H1 (cell line): ENCODE results near the gene LOX. TPM values are rescaled to one million over a fixed set of nuclear protein-coding genes. Genes with fewer than 3 reads are reported as not detected.

ENCODE experiments used
- CTCF ChIA-PET: fragments of 300-600 bp; sonication (Branson Sonifier 250); formaldehyde crosslinking; loops from one replicate; lab custom pipeline; 2021; ENCODE audit not compliant: partially characterized antibody; lab: Charles Lee
- POLR2A ChIA-PET: fragments of 300-600 bp; sonication (Branson Sonifier 250); formaldehyde crosslinking; loops from one replicate; lab custom pipeline; 2021; ENCODE audit warnings: inconsistent platforms; ENCODE audit not compliant: partially characterized antibody; lab: Charles Lee
- DNase-seq, 2 experiments: peaks; one replicate each; pipeline versions ENCODE4 v3.0.0 to v3.0.0-alpha.2; 2010 to 2022; ENCODE audit warnings: low spot score in 2 of 2, low read depth in 1 of 2, mixed read lengths in 1 of 2
- FAIRE-seq: peaks from 2 replicates; lab custom pipeline; 2011; peaks lifted over from hg19 to GRCh38; lab: Jason Lieb, UNC
- H2AFZ ChIP-seq: 2 replicates; pipeline ENCODE4 v1.8.1; 2012; ENCODE audit warnings: low read length, inconsistent platforms
- H2AK5ac ChIP-seq: 2 replicates; pipeline ENCODE4 v1.6.1; 2013; ENCODE audit warnings: low read depth, low read length
- H2BK120ac ChIP-seq: replicated peaks from 2 replicates; pipeline ENCODE3; 2013; ENCODE audit warnings: low read depth, low read length, inconsistent platforms
- H2BK12ac ChIP-seq: 2 replicates; pipeline ENCODE4 v1.6.1; 2013; ENCODE audit warnings: low read depth, low read length
- H2BK15ac ChIP-seq: 2 replicates; pipeline ENCODE4 v1.6.1; 2013; ENCODE audit warnings: low read length
- H2BK20ac ChIP-seq: 2 replicates; pipeline ENCODE4 v1.6.1; 2013; ENCODE audit warnings: low read length
- H2BK5ac ChIP-seq: 2 replicates; pipeline ENCODE4 v1.6.1; 2013; ENCODE audit warnings: low read depth, low read length
- H3K14ac ChIP-seq: 2 replicates; pipeline ENCODE4 v1.6.1; 2013; ENCODE audit warnings: inconsistent platforms; ENCODE audit not compliant: insufficient read length
- H3K18ac ChIP-seq: 2 replicates; pipeline ENCODE4 v1.6.1; 2013; ENCODE audit warnings: low read length; ENCODE audit errors: extremely low read depth
- H3K23ac ChIP-seq: 2 replicates; pipeline ENCODE4 v1.6.1; 2013; ENCODE audit warnings: inconsistent platforms; ENCODE audit not compliant: insufficient read length
- H3K23me2 ChIP-seq: 2 replicates; pipeline ENCODE4 v1.6.1; 2013; ENCODE audit warnings: low read depth, low read length
- H3K27ac ChIP-seq: 2 replicates; pipeline ENCODE4 v1.6.1; 2011; ENCODE audit warnings: low read depth, low read length, inconsistent platforms
- H3K27me3 ChIP-seq, 4 experiments: replicated peaks in 1 of 4; 1 replicate in 1 of 4; 2 replicates in 3 of 4; pipeline versions ENCODE4 v1.6.1 to v1.8.1; 2011 to 2013; ENCODE audit warnings: low read length in 3 of 4, mild to moderate bottlenecking in 3 of 4, inconsistent platforms in 2 of 4, mixed read lengths in 2 of 4, moderate library complexity in 1 of 4; ENCODE audit not compliant: control insufficient read depth in 3 of 4, insufficient read depth in 3 of 4; ENCODE audit errors: extremely low read depth in 1 of 4
- H3K36me3 ChIP-seq, 4 experiments: 2 replicates each; pipeline versions ENCODE4 v1.6.1 to v1.8.1; 2011 to 2013; ENCODE audit warnings: mild to moderate bottlenecking in 4 of 4, low read length in 3 of 4, moderate library complexity in 2 of 4, control low read depth in 1 of 4, inconsistent platforms in 1 of 4; ENCODE audit not compliant: insufficient read depth in 4 of 4, control insufficient read depth in 2 of 4
- H3K4ac ChIP-seq: replicated peaks from 2 replicates; pipeline ENCODE3; 2013; ENCODE audit warnings: low read length, low read depth, mixed read lengths, inconsistent platforms; ENCODE audit not compliant: insufficient read length
- H3K4me1 ChIP-seq, 4 experiments: replicated peaks in 1 of 4; 1 replicate in 1 of 4; 2 replicates in 3 of 4; pipeline versions ENCODE4 v1.6.1 to v1.8.1; 2011 to 2013; ENCODE audit warnings: low read length in 3 of 4, inconsistent platforms in 2 of 4, mixed read lengths in 1 of 4; ENCODE audit not compliant: insufficient read depth in 4 of 4, control insufficient read depth in 3 of 4
- H3K4me2 ChIP-seq, 2 experiments: 2 replicates each; pipeline versions ENCODE4 v1.6.1 to v1.8.1; 2011 to 2013; ENCODE audit warnings: low read depth in 2 of 2, low read length in 2 of 2, control low read depth in 1 of 2, inconsistent platforms in 1 of 2, mild to moderate bottlenecking in 1 of 2; ENCODE audit not compliant: insufficient read depth in 1 of 2
- H3K4me3 ChIP-seq, 4 experiments: fragments of 200-600, 300-600 bp in 1 of 4; sonication (generic), shearing (Covaris generic), sonication (Bioruptor Twin) in 1 of 4; 2 replicates each; pipeline versions ENCODE4 v1.5.1 to v1.8.1; 2011 to 2016; ENCODE audit warnings: low read length in 4 of 4, low read depth in 3 of 4, control low read depth in 2 of 4, inconsistent platforms in 2 of 4, mild to moderate bottlenecking in 2 of 4, mixed read lengths in 1 of 4, moderate library complexity in 1 of 4; ENCODE audit not compliant: insufficient read depth in 2 of 4; ENCODE audit errors: extremely low read depth in 1 of 4
- H3K56ac ChIP-seq: replicated peaks from 2 replicates; pipeline ENCODE3; 2013; ENCODE audit warnings: low read depth, mild to moderate bottlenecking, mixed read lengths, low read length, inconsistent platforms; ENCODE audit not compliant: insufficient read length
- H3K79me1 ChIP-seq: 2 replicates; pipeline ENCODE4 v1.6.1; 2013; ENCODE audit warnings: low read depth, low read length, control low read depth
- H3K79me2 ChIP-seq, 2 experiments: 2 replicates each; pipeline versions ENCODE4 v1.6.1 to v1.8.1; 2012 to 2013; ENCODE audit warnings: low read length in 2 of 2, mild to moderate bottlenecking in 2 of 2, inconsistent platforms in 1 of 2; ENCODE audit not compliant: insufficient read depth in 2 of 2, control insufficient read depth in 1 of 2
- H3K9ac ChIP-seq, 4 experiments: replicated peaks in 1 of 4; 1 replicate in 1 of 4; 2 replicates in 3 of 4; pipeline versions ENCODE4 v1.6.1 to v1.8.1; 2011 to 2013; ENCODE audit warnings: low read depth in 3 of 4, low read length in 3 of 4, control low read depth in 2 of 4, mild to moderate bottlenecking in 2 of 4, moderate library complexity in 2 of 4, inconsistent platforms in 1 of 4; ENCODE audit errors: extremely low read depth in 1 of 4
- H3K9me3 ChIP-seq, 2 experiments: 2 replicates each; pipeline versions ENCODE4 v1.6.1 to v1.8.1; 2012 to 2013; ENCODE audit warnings: mild to moderate bottlenecking in 2 of 2, moderate library complexity in 2 of 2, control low read depth in 1 of 2, inconsistent platforms in 1 of 2, low read depth in 1 of 2, low read length in 1 of 2, mixed read lengths in 1 of 2; ENCODE audit not compliant: insufficient read depth in 2 of 2
- H4K20me1 ChIP-seq, 2 experiments: replicated peaks in 1 of 2; 2 replicates each; pipeline versions ENCODE3 to v1.8.1; 2011 to 2013; ENCODE audit warnings: inconsistent platforms in 2 of 2, low read length in 2 of 2, mild to moderate bottlenecking in 1 of 2; ENCODE audit not compliant: insufficient read depth in 2 of 2, control insufficient read depth in 1 of 2
- H4K5ac ChIP-seq: 2 replicates; pipeline ENCODE4 v1.6.1; 2013; ENCODE audit warnings: low read length, low read depth, mixed read lengths, inconsistent platforms; ENCODE audit not compliant: insufficient read length
- H4K8ac ChIP-seq: 2 replicates; pipeline ENCODE4 v1.8.0; 2013; ENCODE audit warnings: mild to moderate bottlenecking, moderate library complexity, low read length, inconsistent platforms; ENCODE audit not compliant: insufficient read depth; ENCODE audit errors: extremely low read depth
- H4K91ac ChIP-seq: replicated peaks from 2 replicates; pipeline ENCODE3; 2013; ENCODE audit warnings: low read length, mixed read lengths, inconsistent platforms; ENCODE audit not compliant: insufficient read length
- CTBP2 ChIP-seq: IDR thresholded peaks from 2 replicates; pipeline ENCODE4 v1.7.0; 2011; ENCODE audit warnings: borderline replicate concordance, mild to moderate bottlenecking, moderate library complexity, mixed read lengths, low read length; ENCODE audit not compliant: insufficient read depth, insufficient read length
- FOSL1 ChIP-seq: IDR thresholded peaks from 2 replicates; pipeline ENCODE4 v1.6.1; 2011; ENCODE audit warnings: mild to moderate bottlenecking, low read depth, low read length, moderate library complexity; ENCODE audit not compliant: insufficient read depth
- JUN ChIP-seq: IDR thresholded peaks from 2 replicates; pipeline ENCODE4 v1.6.1; 2011; ENCODE audit warnings: low read depth, mild to moderate bottlenecking, improper control_type of control experiment, low read length
- PHF8 ChIP-seq: fragments of 200-600 bp; sonication (generic); conservative IDR thresholded peaks from 2 replicates; pipeline ENCODE4 v1.7.1; 2012; ENCODE audit warnings: low read depth, mild to moderate bottlenecking, inconsistent platforms, low read length, moderate library complexity
- SAP30 ChIP-seq: fragments of 300-600 bp; sonication (generic); IDR thresholded peaks from 2 replicates; pipeline ENCODE4 v1.7.1; 2012; ENCODE audit warnings: low read length, moderate library complexity, mild to moderate bottlenecking, inconsistent platforms; ENCODE audit not compliant: insufficient read depth, insufficient replicate concordance
- TEAD4 ChIP-seq: IDR thresholded peaks from 2 replicates; pipeline ENCODE4 v1.6.1; 2012; ENCODE audit warnings: low read depth, low read length, inconsistent platforms, mixed read lengths
- WGBS, 2 experiments: shearing (Covaris generic) in 1 of 2; methylation state at CpG; one replicate each; pipeline versions ENCODE4 v1.1.6 to v1.1.7; 2013 to 2015; ENCODE audit warnings: low lambda C conversion rate in 2 of 2, mixed read lengths in 2 of 2, inconsistent platforms in 1 of 2, low coverage in 1 of 2, missing lambda C conversion rate in 1 of 2; ENCODE audit not compliant: insufficient replicate concordance in 2 of 2, insufficient coverage in 1 of 2, insufficient read length in 1 of 2; ENCODE audit errors: extremely low coverage in 1 of 2, missing lambda C conversion rate in 1 of 2; 5-methylcytosine and 5-hydroxymethylcytosine counted together
- polyA plus RNA-seq, 7 experiments: library from polyadenylated mRNA; depleted of rRNA in 3 of 7; stranded (reverse) in 5 of 7; unstranded in 2 of 7; fragments of >200 nt in 5 of 7; fragments of 200-250 nt in 2 of 7; gene quantifications; 1 replicate in 5 of 7; 2 replicates in 1 of 7; 4 replicates in 1 of 7; pipeline versions ENCODE4 v1.2.1 to v1.2.3, GENCODE V29; 2011 to 2013; ENCODE audit warnings: missing spikeins in 2 of 7, mixed read lengths in 2 of 7
- total RNA-seq: library from RNA; stranded (reverse); fragmentation: NEBNext Ultra II Directional; extraction: Animal tissue kit (Norgen Biotek cat#: 25700); gene quantifications from 2 replicates; pipeline ENCODE4 v1.2.1, GENCODE V29; 2021
- TF ChIP-seq, protein P1 (sequence below): IDR thresholded peaks from 2 replicates; pipeline ENCODE4 v1.6.1; 2012; ENCODE audit warnings: inconsistent platforms

LOX gene
- total and polyA plus RNA-seq, 2 of the 8 experiments (the other 6 are each of a cell fraction or from before 2014, with no cell fraction given), result 1.1 to 2.2 TPM

DNA sequence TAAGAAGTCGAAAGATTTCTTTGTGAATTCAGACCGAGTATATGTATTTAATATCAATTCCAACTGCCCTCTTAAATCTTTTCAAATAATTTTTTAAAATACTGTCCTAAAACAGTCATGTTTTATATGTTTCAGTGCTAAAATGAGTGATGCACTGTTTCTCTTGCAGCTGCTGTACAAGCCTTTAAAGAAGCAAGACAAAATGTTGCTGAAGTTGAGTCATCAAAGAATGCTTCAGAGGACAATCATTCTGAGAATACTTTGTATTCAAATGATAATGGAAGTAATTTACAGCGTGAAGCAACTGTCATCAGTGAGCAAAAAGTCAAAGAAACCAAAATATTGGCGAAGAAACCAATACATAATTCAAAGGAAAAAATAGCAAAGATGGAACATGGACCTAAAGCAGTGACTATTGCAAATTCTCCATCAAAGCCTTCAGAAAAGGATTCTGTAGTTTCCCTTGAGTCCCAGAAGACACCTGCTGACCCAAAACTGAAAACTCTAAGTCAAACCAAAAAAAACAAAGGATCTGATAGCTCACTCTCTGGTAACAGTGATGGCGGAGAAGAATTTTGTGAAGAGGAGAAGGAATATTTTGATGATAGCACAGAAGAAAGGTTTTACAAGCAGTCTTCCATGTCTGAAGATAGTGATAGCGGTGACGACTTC is 58.0 kb downstream of the LOX start:
- Histone ChIP-seq H3K79me1 (no peaks in the 10 kb centered on the region), H3K27ac (no peak overlapping the region), H2AFZ (no peak overlapping the region), H2BK15ac (no peak overlapping the region), H3K23ac (no peak overlapping the region), H3K79me2 (no peaks in the 10 kb centered on the region), H2BK120ac (no peak overlapping the region), H2BK12ac (no peak overlapping the region), H3K18ac (no peak overlapping the region), H3K4me3 (no peak overlapping the region), H2BK20ac (no peak overlapping the region), H3K23me2 (no peaks in the 10 kb centered on the region), H3K27me3 (no peaks in the 10 kb centered on the region), H3K4me2 (no peak overlapping the region), H3K56ac (no peak overlapping the region), H2BK5ac (no peak overlapping the region), H4K8ac (no peak overlapping the region), H4K20me1 (peaks cover 0 to 1% of the 10 kb centered on the region in 2 experiments), H2AK5ac (no peak overlapping the region), H3K4ac (no peak overlapping the region), H3K4me1 (no peaks in the 10 kb centered on the region), H3K14ac (no peak overlapping the region), H3K9me3 (no peaks in the 10 kb centered on the region), H3K36me3 (peaks cover 0 to 24% (median 1%) of the 10 kb centered on the region in 4 experiments; a peak in 5 of 8 replicates), H4K5ac (no peak overlapping the region), H4K91ac (no peak overlapping the region), H3K9ac (no peak overlapping the region)
- WGBS, 2 experiments, result 80% methylated on average over 7 of the region's 7 CpGs; no CpG with 5 or more reads in 1 of the 2 experiments
- FAIRE-seq, result no peak
- no peak for DNase-seq
- TF ChIP-seq SAP30 (no peak), JUN (no peak), FOSL1 (no peak), CTBP2 (no peak), TEAD4 (no peak), PHF8 (no peak)
- TF ChIP-seq, protein P1, sequence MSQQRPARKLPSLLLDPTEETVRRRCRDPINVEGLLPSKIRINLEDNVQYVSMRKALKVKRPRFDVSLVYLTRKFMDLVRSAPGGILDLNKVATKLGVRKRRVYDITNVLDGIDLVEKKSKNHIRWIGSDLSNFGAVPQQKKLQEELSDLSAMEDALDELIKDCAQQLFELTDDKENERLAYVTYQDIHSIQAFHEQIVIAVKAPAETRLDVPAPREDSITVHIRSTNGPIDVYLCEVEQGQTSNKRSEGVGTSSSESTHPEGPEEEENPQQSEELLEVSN, result no peak
- ChIA-PET CTCF (interaction anchor here (0.7 kb wide), 1 partner anchor 890 kb away, joined by 3 read pairs; no protein-coding TSS in a partner anchor), POLR2A (no interaction called here)
